PFSK-1 (cell line): ENCODE measurements around the gene CTBP2.

ENCODE experiments used
- POLR2AphosphoS5 ChIP-seq: IDR thresholded peaks from 2 replicates; pipeline ENCODE4 v1.6.1; 2012; ENCODE audit warnings: low read depth, mild to moderate bottlenecking, control low read depth, low read length, moderate library complexity
- TAF1 ChIP-seq: IDR thresholded peaks from 2 replicates; pipeline ENCODE4 v1.6.1; 2012; ENCODE audit warnings: low read length, control low read depth, borderline replicate concordance; ENCODE audit not compliant: insufficient read depth
- TF ChIP-seq, protein P1 (sequence below), 2 experiments: IDR thresholded peaks; 2 replicates each; pipeline versions ENCODE4 v1.6.1 to v1.8.0; 2011 to 2012; ENCODE audit warnings: low read depth in 2 of 2, low read length in 2 of 2, control low read depth in 1 of 2, inconsistent platforms in 1 of 2, mild to moderate bottlenecking in 1 of 2, moderate library complexity in 1 of 2; ENCODE audit not compliant: insufficient read depth in 1 of 2

DNA sequence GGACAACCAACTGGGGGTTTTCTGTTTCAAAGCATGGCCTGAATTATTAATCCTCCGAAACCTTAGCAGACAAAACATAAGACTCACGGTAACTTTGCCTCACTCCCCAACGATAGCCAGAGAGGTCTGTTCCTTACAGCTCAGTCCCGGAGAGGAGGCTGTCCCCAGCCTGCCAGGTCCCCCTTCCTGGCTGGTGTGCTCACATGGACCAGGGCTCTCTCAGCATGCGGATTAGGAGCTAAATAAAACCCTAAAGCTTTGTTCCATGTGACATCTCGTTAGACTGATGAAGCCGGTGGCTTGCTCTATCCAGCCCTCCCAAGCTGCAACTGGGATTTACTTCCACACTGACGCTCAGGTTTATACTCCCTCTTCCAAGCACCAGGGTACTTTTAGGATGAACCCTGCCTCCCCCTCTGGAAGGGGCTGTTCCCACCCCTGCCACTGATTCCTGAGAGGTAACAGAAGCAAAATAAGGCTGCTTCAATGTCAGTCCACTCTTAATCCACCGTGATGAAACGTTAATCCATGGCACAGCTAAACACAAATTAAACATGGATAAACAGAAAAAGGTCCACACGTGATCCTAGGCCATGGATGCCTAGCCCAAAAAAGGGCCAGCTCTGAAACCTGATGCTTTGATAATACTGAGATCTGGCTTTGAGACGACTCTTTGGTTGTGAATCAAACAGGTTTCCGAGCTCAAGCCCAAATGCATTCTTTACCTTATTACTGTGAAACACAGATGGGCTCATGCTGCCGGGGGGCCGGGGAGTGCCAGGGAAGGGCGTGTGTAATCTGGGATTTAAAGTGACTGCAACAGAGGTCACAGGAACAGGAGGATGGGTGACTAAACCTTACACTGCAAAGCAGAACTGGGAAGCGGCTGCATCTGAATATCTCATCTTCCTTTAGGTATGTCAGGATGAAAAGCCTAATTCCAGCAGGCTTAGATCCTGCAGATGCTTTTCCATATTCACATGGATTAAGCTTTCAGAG, 132.2 kb downstream of the CTBP2 start:
- TF ChIP-seq, protein P1, sequence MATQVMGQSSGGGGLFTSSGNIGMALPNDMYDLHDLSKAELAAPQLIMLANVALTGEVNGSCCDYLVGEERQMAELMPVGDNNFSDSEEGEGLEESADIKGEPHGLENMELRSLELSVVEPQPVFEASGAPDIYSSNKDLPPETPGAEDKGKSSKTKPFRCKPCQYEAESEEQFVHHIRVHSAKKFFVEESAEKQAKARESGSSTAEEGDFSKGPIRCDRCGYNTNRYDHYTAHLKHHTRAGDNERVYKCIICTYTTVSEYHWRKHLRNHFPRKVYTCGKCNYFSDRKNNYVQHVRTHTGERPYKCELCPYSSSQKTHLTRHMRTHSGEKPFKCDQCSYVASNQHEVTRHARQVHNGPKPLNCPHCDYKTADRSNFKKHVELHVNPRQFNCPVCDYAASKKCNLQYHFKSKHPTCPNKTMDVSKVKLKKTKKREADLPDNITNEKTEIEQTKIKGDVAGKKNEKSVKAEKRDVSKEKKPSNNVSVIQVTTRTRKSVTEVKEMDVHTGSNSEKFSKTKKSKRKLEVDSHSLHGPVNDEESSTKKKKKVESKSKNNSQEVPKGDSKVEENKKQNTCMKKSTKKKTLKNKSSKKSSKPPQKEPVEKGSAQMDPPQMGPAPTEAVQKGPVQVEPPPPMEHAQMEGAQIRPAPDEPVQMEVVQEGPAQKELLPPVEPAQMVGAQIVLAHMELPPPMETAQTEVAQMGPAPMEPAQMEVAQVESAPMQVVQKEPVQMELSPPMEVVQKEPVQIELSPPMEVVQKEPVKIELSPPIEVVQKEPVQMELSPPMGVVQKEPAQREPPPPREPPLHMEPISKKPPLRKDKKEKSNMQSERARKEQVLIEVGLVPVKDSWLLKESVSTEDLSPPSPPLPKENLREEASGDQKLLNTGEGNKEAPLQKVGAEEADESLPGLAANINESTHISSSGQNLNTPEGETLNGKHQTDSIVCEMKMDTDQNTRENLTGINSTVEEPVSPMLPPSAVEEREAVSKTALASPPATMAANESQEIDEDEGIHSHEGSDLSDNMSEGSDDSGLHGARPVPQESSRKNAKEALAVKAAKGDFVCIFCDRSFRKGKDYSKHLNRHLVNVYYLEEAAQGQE (IDR thresholded peaks at IDR 0.05; ENCODE audit: insufficient read depth in 1 of 2, low read depth in 2 of 2, low read length in 2 of 2), result no peak
- TF ChIP-seq POLR2AphosphoS5 (no peak), TAF1 (no peak)
